HepG2 (cell line): ENCODE data around the gene ARFGAP3. TPM values are rescaled to one million over a fixed set of nuclear protein-coding genes. Genes with fewer than 3 reads are reported as not detected.
A peak's percentile ranks its signal among the peaks of the same experiment; 100 is the strongest.

ENCODE experiments used
- ARHGAP35 ChIP-seq: sonication (generic); formaldehyde crosslinking; IDR thresholded peaks from 2 replicates; pipeline ENCODE4 v1.9.0; 2022; ENCODE audit warnings: mild to moderate bottlenecking, inconsistent platforms, moderate library complexity, missing genetic modification reagents, borderline replicate concordance
- BRF2 ChIP-seq: sonication (generic); formaldehyde crosslinking; IDR thresholded peaks from 2 replicates; pipeline ENCODE4 v1.8.1; 2022; ENCODE audit warnings: mild to moderate bottlenecking, missing genetic modification reagents
- CAMTA2 ChIP-seq: sonication (generic); formaldehyde crosslinking; IDR thresholded peaks from 2 replicates; pipeline ENCODE4 v1.4.0; 2020; ENCODE audit warnings: mild to moderate bottlenecking, missing genetic modification reagents, borderline replicate concordance
- DMTF1 ChIP-seq: sonication (generic); formaldehyde crosslinking; IDR thresholded peaks from 2 replicates; pipeline ENCODE4 v1.4.0; 2020; ENCODE audit warnings: mild to moderate bottlenecking, missing genetic modification reagents
- DNMT1 ChIP-seq: sonication (generic); formaldehyde crosslinking; IDR thresholded peaks from 2 replicates; pipeline ENCODE4 v1.5.1; 2020; ENCODE audit warnings: mild to moderate bottlenecking, missing genetic modification reagents
- FOXC1 ChIP-seq: sonication (generic); formaldehyde crosslinking; IDR thresholded peaks from 2 replicates; pipeline ENCODE4 v1.8.0; 2022; ENCODE audit warnings: mild to moderate bottlenecking, missing genetic modification reagents, borderline replicate concordance
- KAT7 ChIP-seq: IDR thresholded peaks from 2 replicates; pipeline ENCODE4 v1.6.1; 2018; ENCODE audit warnings: borderline replicate concordance, missing compliant biosample characterization
- KMT2B ChIP-seq: IDR thresholded peaks from 2 replicates; pipeline ENCODE4 v1.6.1; 2016; ENCODE audit warnings: missing genetic modification reagents, missing compliant biosample characterization
- TFDP2 ChIP-seq: sonication (generic); formaldehyde crosslinking; IDR thresholded peaks from 2 replicates; pipeline ENCODE4 v1.4.0; 2020; ENCODE audit warnings: missing genetic modification reagents
- ZNF180 ChIP-seq: sonication (generic); formaldehyde crosslinking; IDR thresholded peaks from 2 replicates; pipeline ENCODE4 v1.4.0; 2020; ENCODE audit warnings: low read depth, missing genetic modification reagents, borderline replicate concordance
- ZNF503 ChIP-seq: sonication (generic); formaldehyde crosslinking; IDR thresholded peaks from 2 replicates; pipeline ENCODE4 v1.4.0; 2020; ENCODE audit warnings: missing genetic modification reagents
- ZNF589 ChIP-seq: sonication (generic); formaldehyde crosslinking; conservative IDR thresholded peaks from 2 replicates; pipeline ENCODE4 v1.8.0; 2022; ENCODE audit warnings: mild to moderate bottlenecking, moderate library complexity, missing genetic modification reagents
- ZNF660 ChIP-seq: sonication (generic); formaldehyde crosslinking; IDR thresholded peaks from 2 replicates; pipeline ENCODE4 v1.5.1; 2020; ENCODE audit warnings: mild to moderate bottlenecking, low read depth, missing genetic modification reagents, borderline replicate concordance
- polyA plus RNA-seq, 8 experiments: library from polyadenylated mRNA; depleted of rRNA in 3 of 8; stranded (reverse) in 7 of 8; unstranded in 1 of 8; fragments of >200 nt; fragmentation: Illumina TruSeq in 4 of 8; extraction: Trizol in 4 of 8; gene quantifications; 2 replicates each; pipeline versions ENCODE4 v1.2.1 to v1.2.3, GENCODE V29; 2011 to 2016; ENCODE audit warnings: low read depth in 4 of 8, missing spikeins in 1 of 8, mixed read lengths in 1 of 8; ENCODE audit not compliant: insufficient read depth in 1 of 8
- total RNA-seq, 5 experiments: library from RNA; depleted of rRNA; stranded (reverse); fragments of >200 nt; fragmentation: Illumina TruSeq; extraction: Trizol; gene quantifications; 2 replicates each; pipeline ENCODE4 v1.2.3, GENCODE V29; 2016; ENCODE audit warnings: low read depth in 1 of 5
- TF ChIP-seq, protein P1 (sequence below): sonication (generic); formaldehyde crosslinking; conservative IDR thresholded peaks from 2 replicates; pipeline ENCODE4 v1.8.0; 2022; ENCODE audit warnings: mild to moderate bottlenecking, moderate library complexity, missing genetic modification reagents
- TF ChIP-seq, protein P2 (sequence below): IDR thresholded peaks from 2 replicates; pipeline ENCODE4 v1.6.1; 2012; ENCODE audit warnings: low read length, improper control_type of control experiment

ARFGAP3 gene
- total and polyA plus RNA-seq, 2 of the 13 experiments (the other 11 are each of a cell fraction or from before 2014, with no cell fraction given): 41.7 to 61.6 TPM

GRCh38 chr22:42856865-42857704 lies at the start of gene ARFGAP3 (continued):
- TF ChIP-seq BRF2 (peak; percentile 90), ZNF503 (CRISPR knock-in tag) (0 out of 2 replicates have a peak, but pooled peaks have one; percentile 47), TFDP2 (CRISPR knock-in tag) (peak; percentile 97), KMT2B (CRISPR knock-in tag) (peak; percentile 41), DMTF1 (CRISPR knock-in tag) (peak; percentile 87; the same call in 1 of the 2 replicates), CAMTA2 (CRISPR knock-in tag) (0 out of 2 replicates have a peak, but pooled peaks have one; percentile 80), ZNF589 (CRISPR knock-in tag) (peak; percentile 91; the same call in 1 of the 2 replicates), KAT7 (CRISPR knock-in tag) (no peak), DNMT1 (peak; percentile 76; the same call in 1 of the 2 replicates), FOXC1 (CRISPR knock-in tag) (peak; percentile 95), ZNF660 (no peak), ZNF180 (CRISPR knock-in tag) (peak; percentile 76; the same call in 1 of the 2 replicates), ARHGAP35 (peak; percentile 71)
- TF ChIP-seq, protein P1, sequence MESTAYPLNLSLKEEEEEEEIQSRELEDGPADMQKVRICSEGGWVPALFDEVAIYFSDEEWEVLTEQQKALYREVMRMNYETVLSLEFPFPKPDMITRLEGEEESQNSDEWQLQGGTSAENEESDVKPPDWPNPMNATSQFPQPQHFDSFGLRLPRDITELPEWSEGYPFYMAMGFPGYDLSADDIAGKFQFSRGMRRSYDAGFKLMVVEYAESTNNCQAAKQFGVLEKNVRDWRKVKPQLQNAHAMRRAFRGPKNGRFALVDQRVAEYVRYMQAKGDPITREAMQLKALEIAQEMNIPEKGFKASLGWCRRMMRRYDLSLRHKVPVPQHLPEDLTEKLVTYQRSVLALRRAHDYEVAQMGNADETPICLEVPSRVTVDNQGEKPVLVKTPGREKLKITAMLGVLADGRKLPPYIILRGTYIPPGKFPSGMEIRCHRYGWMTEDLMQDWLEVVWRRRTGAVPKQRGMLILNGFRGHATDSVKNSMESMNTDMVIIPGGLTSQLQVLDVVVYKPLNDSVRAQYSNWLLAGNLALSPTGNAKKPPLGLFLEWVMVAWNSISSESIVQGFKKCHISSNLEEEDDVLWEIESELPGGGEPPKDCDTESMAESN: peak; percentile 84; the same call in 1 of the 2 replicates
- TF ChIP-seq, protein P2, sequence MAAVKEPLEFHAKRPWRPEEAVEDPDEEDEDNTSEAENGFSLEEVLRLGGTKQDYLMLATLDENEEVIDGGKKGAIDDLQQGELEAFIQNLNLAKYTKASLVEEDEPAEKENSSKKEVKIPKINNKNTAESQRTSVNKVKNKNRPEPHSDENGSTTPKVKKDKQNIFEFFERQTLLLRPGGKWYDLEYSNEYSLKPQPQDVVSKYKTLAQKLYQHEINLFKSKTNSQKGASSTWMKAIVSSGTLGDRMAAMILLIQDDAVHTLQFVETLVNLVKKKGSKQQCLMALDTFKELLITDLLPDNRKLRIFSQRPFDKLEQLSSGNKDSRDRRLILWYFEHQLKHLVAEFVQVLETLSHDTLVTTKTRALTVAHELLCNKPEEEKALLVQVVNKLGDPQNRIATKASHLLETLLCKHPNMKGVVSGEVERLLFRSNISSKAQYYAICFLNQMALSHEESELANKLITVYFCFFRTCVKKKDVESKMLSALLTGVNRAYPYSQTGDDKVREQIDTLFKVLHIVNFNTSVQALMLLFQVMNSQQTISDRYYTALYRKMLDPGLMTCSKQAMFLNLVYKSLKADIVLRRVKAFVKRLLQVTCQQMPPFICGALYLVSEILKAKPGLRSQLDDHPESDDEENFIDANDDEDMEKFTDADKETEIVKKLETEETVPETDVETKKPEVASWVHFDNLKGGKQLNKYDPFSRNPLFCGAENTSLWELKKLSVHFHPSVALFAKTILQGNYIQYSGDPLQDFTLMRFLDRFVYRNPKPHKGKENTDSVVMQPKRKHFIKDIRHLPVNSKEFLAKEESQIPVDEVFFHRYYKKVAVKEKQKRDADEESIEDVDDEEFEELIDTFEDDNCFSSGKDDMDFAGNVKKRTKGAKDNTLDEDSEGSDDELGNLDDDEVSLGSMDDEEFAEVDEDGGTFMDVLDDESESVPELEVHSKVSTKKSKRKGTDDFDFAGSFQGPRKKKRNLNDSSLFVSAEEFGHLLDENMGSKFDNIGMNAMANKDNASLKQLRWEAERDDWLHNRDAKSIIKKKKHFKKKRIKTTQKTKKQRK: no peak
